ENCODE measurements around the gene COPZ2.
"Not testable (repeated sequence)": the region's sequence is repeated elsewhere in the genome, so short reads cannot be mapped to it uniquely, and the experiment has no call there.

COPZ2 gene

GRCh38 chr17:48010193-48010592 is 27.4 kb downstream of the COPZ2 start:
- DNase-seq (ENCODE audit: low read depth in 4 of 4, low spot score in 1 of 4), result no peak

- no peak for DNase-seq (ENCODE audit: low read depth in 4 of 4, low spot score in 1 of 4)
Measured at GRCh38 chr17:48006936-48007709, 30.5 kb downstream of the COPZ2 start.

DNA sequence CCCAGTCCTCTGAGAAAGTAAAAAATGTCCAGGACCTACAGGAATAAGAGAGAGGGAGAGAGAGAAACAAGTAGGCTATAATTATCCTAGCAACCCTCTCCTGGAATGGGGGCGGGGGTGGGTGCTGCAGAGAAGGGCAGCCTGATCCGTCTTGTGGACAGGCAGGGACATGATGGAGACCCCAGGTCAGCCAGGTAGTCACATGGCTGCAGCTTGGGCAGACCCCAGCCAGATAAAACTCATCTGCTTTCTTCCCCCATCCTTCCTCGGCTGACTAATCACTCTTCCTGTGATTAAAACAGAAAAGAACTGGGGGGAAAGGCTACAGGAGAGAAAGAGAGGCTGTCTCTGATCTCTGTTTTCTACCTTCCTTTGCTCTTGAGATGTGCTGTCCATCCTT is 32.6 kb downstream of the COPZ2 start:
- DNase-seq (ENCODE audit: low read depth in 4 of 4, low spot score in 1 of 4), result no peak

DNA sequence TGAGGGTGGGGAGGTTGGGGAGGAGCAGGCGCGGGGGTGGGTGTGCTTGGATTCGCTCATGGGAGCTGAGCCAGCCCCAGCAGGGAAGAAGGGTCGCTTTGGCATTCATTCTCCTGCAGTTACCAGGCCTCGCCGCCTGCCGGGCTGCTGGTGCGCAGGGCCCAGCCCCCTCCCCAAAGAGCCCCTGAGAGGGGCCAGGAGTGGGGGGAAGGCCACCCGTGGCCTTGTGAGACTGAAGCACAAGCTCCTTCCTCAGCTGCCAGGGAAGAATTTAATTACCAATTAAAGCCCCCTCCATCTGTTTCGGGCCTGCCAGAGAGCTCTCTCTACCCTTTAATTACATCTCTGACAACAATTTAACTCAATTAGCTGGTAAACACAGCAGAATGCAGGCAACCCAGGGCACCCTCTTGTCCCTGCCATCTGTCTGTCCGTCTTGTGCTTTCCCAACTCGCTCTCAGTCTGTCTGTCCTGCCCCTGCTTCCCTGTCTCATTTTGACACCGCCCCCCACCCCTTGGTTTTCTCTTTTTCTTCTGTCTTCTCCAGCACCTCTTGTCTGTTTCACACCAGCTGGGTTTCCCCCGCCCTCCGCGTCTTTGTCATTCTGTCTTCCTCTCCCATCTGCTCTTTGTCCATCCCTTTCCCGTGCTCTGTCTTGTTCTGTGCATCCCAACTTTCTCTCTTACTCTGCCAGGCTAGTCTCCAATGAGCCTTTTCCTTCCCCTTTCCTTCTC is 34.0 kb downstream of the COPZ2 start:
- DNase-seq (ENCODE audit: low read depth in 4 of 4, low spot score in 1 of 4), result no peak

- DNase-seq (ENCODE audit: low read depth in 4 of 4, low spot score in 1 of 4), result no peak
Measured at GRCh38 chr17:48002916-48003416, 34.6 kb downstream of the COPZ2 start.

DNA sequence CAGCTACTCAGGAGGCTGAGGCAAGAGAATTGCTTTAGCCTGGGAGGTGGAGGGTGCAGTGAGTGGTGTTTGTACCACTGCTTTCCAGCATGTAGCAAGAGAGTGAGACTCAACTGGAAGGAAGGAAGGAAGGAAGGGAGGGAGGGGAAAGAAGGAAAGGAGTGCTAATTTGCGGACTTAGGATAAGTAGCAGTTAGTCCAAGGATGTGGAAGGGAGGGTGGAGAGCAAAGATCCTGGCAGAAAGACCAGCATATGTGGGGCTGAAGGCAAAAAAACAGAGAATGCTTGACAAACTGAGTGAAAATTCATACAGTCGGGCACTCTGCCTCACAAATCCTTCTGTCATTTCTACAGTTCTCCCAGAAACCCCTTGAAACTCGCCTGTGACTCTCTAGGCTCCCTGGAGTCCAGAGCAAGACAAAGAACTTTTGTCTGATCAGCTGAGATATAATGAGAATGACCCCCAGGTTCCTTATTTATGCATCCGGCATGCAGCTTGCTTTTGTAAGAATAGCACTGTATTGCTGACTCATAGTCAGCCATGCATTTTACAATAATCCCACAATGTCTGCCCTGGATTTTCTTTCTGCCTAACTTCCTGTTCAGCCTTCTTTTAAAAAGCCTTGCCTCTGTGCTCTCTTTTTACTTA is 35.2 kb downstream of the COPZ2 start:
- no peak for DNase-seq (ENCODE audit: low read depth in 4 of 4, low spot score in 1 of 4)

- not testable (repeated sequence) for DNase-seq (ENCODE audit: low read depth in 4 of 4, low spot score in 1 of 4)
Measured at GRCh38 chr17:48001657-48002056, 35.9 kb downstream of the COPZ2 start.

- DNase-seq (ENCODE audit: low read depth in 4 of 4, low spot score in 1 of 4), result no peak
Measured at GRCh38 chr17:48001197-48001596, 36.4 kb downstream of the COPZ2 start.

DNA sequence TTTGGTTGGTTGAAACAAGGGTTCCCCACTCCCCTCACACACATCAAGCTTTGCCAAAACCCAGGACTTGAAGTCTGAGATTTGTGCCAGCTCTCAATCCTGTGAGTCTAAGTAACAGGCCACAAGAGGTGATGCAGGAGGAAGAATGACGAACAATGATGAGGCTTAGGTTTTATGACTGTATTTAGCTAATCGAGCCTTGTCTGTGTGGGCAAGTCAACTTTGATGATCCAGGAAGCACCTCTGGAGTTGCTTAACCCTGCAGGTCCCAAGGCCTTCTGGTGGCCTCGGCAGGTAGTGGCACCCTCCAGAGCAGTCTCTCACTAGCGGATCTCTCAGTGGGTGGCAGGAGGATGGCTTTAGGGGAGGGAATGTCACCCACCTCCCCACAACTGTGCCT is 38.0 kb downstream of the COPZ2 start:
- no peak for DNase-seq (ENCODE audit: low read depth in 4 of 4, low spot score in 1 of 4)

DNA sequence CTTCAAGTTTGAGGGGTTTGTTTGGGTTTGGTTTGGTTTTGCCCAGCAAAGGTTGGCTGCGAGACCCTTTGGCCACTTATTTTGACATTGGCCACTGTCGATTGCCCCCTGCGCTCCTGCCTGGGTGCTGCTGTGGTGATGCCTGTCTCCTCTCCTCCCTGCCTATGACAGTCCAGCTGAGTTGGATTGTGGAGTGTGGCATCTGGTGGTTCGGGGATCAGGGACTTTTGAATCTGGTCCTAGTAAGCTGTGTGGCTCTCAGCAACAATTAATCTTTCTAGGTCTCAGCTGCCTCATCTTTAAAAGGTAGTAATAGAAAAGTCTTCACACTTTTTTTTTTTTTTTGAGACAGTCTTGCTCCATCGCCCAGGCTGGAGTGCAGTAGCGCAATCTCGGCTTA is 39.6 kb downstream of the COPZ2 start:
- no peak for DNase-seq (ENCODE audit: low read depth in 4 of 4, low spot score in 1 of 4)

- no peak for DNase-seq (ENCODE audit: low read depth in 4 of 4, low spot score in 1 of 4)
Measured at GRCh38 chr17:47997586-47997985, 40.0 kb downstream of the COPZ2 start.

DNA sequence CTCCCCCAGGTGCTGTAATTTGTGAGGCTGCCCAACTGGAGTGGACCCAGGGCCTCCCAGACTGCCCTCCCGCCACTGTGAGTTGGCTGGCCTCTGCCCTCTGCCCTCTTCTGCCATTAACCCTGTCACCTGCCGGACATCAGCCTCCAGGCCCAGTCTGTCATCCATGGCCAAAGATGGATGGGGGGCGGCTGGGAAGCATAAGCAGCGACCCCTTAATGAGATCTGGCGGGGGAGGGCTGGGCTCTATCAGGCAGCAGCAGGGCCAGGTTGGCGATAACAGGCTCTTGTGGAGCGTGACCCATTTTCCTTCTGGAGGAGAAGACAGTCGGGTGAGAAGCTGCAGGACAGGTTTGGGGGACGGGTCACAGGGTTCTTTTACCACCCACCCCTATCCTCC is 41.4 kb downstream of the COPZ2 start:
- no peak for DNase-seq (ENCODE audit: low read depth in 4 of 4, low spot score in 1 of 4)

GRCh38 chr17:47995241-47995935 is 42.2 kb downstream of the COPZ2 start:
- no peak for DNase-seq (ENCODE audit: low read depth in 4 of 4, low spot score in 1 of 4)

DNA sequence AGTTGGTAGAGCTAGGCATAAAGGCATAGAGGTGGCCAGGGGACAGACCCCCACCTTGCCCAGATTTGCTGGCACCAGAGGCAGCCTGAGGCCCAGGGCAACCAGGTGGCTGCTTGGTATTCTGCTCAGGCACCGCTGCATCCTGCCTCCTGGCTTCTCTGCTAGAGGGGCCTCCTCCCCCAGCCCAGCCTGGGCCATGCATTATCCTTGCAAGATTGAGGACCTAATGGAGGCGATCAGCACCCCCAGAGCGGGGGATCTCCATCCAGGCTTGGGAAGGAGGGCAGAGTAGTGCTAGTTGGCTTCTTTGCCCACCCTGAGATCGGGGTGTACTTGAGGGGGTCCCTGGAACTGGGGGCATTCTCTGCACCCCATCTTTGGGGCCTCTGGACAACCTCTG is 42.9 kb downstream of the COPZ2 start:
- no peak for DNase-seq (ENCODE audit: low read depth in 4 of 4, low spot score in 1 of 4)

GRCh38 chr17:47993964-47994363 is 43.6 kb downstream of the COPZ2 start:
- DNase-seq (ENCODE audit: low read depth in 4 of 4, low spot score in 1 of 4), result no peak

DNA sequence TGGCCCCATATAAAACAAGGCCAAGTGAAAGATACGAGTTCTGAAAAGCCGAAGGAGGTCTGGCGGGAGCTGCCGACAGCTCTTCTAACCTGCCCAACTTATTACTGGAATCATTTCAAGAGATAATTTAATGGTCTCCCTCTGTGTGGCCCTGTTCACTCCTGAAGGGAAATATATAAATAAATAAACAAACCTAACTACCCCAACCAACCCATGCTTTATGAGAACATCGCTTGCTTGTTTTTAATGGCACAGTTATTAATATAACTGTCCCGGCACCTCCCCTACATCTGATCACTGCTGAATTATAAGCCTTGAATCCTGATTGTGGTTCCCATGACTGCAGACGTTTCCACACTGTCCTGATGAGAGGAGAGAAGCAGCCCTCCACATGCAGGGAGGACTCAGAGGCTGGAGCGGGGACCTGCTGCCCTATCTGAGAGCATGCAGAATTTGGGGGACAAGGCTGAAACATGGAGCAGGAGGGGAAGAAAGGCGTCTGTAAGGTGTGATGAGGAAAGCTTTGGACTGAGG is 44.5 kb downstream of the COPZ2 start:
- no peak for DNase-seq (ENCODE audit: low read depth in 4 of 4, low spot score in 1 of 4)

- DNase-seq (ENCODE audit: low read depth in 4 of 4, low spot score in 1 of 4), result no peak
Measured at GRCh38 chr17:47992216-47992615, 45.4 kb downstream of the COPZ2 start.

DNA sequence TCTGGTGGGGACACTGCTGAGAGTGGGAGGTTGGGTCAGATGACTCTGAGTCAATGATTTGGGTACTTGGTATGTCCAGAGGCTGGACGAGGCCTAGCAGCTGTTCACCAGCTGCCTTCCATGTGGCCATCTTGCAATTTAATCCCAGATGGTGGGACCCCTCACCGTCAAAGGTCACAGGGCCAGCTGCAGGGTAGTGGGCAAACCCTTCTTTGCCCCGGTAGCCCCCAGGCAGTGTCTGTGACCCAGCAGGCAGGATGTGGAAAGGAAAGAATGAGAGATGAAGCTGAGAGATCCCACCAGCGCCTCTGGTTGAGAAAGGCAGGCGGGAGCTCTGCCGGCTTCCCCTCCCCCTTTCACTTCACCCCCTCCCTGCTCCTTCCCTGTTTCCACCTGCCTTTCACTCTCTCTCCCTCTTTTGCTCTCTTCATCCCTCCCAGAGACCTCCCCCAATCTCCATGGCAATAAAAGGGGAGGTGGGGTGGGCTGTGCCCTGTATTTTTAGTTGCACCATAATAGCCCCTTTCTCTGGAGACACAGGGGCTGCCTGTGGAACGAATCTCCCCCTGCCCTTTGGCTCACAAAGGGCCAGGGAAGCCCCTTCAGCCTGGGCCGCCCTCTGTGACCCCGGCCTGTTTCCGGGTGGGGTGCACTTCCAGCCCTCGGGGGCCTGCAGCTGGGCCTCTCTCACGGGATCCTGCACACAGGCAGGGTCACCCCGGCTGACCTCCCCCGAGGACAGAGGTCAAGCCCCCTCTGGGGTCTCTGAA is 46.5 kb downstream of the COPZ2 start:
- no peak for DNase-seq (ENCODE audit: low read depth in 4 of 4, low spot score in 1 of 4)

DNA sequence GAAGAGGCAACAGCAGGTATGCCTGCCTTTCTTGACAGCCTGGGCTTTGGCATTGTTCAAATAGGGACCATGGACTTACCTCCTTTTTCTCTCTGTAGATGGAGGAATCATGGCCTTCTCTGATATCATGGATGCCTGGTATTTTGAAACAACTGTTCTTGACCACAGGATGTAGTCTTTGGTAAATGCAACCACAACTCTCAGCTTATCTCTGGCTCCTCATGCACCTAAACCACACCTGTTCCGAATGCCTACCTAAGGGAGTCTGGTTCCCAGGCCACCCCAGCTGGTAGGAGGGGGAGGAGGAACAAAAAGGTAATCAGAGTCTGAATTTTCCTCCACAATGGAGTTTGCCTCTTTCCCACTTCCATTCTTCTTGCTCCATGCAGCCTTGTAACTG is 47.9 kb downstream of the COPZ2 start:
- DNase-seq (ENCODE audit: low read depth in 4 of 4, low spot score in 1 of 4), result no peak

GRCh38 chr17:47989159-47989558 is 48.4 kb downstream of the COPZ2 start:
- DNase-seq (ENCODE audit: low read depth in 4 of 4, low spot score in 1 of 4), result no peak

All from stimulated activated CD4-positive, alpha-beta T cell treated with anti-CD3 and anti-CD28 coated beads, Interleukin-1b, Interleukin-23, amount 100 ng/mL, for 24 hours (primary cell).